CD4-positive, alpha-beta T cell treated with Interleukin-10 for 1 hour (primary cell): ENCODE measurements around the gene KCNA1.
"Not testable (repeated sequence)": the region's sequence is repeated elsewhere in the genome, so short reads cannot be mapped to it uniquely, and the experiment has no call there.

Experiments
- DNase-seq: peaks from one replicate; pipeline ENCODE4 v3.0.0-alpha.2; 2020

The KCNA1 gene

DNA sequence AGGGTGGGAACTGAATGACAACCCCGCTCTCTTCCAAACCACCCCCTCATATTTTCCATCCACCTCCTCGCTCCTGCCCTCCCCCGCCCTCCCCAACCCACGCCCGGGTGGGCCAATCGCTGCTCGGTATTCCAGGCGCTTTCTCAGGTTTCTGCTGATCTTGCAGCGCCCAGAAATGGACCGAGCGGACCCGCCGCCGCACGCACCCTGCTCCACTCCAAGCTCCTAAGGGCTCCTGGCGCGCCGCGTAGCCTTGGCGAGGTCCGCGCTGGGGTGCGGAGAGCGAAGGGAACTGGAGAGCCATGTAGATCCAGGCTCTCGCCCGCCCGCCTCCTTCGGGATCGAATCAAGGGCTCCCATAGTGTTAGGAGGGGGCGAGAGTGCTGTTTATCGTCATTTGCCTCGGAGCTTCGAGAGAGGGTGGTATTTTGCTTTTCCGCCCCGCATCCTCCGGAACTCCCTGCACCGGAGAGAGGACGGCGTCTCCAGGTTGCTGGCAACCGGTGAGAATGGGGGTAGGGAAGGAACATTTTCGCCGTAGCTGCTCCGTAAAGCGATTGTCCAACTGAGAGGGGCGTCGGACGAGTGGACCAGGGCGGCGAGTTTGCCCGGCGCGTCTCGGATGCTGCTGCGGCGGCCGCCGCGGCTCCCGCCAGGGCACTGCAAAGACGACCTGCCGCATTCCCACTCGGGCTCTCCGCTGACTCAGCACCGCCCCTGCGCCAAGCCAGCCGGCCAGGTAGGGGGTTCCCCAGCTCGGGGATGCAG, at the start of gene KCNA1:
Gene KCNA1, plus strand, starts transcription at position 172 of the 768 bp plus-strand sequence. CDS start 1,474 bp downstream, outside the sequence.
- DNase-seq, result no peak

DNA sequence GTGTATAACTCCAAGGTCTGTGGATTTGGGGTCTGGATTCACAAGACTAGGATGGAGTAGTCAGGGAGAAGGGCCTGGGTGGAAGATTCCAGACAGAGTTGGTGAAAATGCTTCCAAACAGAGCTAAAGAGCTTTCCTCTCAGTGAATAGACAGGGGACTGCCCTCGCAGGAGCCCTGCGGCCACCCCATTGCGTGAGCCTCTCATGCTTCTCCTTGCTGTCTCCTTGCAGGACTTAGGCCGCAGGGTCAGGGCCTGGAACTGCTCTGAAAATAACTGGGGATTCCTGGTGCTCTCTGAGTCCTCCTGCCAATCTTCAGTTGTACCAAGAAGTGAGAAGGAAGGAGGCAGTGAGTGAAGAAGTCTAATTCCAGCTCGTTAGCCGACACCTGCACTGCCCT, 49.0 kb upstream of the KCNA1 start:
- DNase-seq, result no peak

DNA sequence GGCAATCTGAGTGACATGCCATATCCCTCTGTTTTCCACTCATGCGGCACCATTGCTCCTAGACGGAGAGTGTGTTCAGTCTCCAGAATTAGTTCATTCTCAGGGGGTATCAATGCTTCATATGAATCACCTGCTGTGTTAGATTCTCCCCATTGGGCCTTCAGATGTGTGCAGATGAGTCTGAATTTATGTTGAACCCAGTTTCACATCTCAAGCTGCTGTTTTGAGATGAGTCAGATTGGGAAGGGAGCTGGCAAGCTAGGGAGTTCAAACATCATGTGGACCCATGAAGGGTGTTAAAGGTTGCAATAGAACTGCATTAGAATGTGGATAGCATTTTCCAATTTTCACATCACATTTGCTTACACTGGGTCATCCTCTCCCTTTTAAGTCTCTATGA, 46.9 kb upstream of the KCNA1 start:
- no peak for DNase-seq

DNA sequence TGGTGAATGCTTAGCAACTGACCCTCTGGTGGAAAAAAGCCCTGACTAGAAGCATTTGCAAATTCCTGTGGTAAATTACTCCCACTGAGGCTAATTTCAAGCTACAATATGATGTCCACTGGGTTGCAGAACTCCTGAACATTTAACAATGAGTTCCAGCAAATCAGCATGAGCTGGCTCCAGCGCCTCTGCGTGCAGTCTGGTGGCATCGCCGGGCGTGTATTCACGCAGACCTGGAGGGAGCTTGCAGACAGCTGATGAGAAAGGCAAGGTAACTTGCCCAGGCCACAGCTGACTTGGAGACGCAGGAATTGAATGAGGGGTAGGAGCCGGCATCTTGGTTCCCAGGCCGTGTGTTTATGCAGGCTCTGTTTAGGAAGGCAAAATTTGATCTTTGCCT, 45.1 kb upstream of the KCNA1 start:
- no peak for DNase-seq

GRCh38 chr12:4865246-4865645, 44.5 kb upstream of the KCNA1 start:
- DNase-seq, result no peak

DNA sequence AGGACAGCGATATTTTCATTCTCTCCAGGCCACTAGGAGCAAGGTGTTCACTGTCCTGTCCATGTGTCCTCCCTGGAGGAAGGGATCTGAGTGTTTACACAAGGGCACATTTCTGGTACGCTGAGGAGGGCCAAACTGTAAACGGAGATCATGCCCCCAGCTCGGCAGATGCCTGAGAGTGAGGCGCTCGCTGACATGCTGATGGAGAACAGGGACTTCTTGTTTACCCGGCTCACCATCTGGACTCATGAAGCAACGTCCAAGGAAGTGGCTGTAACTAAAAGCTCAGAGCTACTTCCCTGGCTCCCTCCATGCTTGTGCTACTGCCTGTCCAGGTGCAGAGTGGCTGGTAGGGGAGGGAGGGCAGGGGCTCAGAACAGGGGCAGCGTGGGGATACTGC, 43.4 kb upstream of the KCNA1 start:
- no peak for DNase-seq

- DNase-seq, result no peak
Measured at GRCh38 chr12:4867384-4867783, 42.3 kb upstream of the KCNA1 start.

DNA sequence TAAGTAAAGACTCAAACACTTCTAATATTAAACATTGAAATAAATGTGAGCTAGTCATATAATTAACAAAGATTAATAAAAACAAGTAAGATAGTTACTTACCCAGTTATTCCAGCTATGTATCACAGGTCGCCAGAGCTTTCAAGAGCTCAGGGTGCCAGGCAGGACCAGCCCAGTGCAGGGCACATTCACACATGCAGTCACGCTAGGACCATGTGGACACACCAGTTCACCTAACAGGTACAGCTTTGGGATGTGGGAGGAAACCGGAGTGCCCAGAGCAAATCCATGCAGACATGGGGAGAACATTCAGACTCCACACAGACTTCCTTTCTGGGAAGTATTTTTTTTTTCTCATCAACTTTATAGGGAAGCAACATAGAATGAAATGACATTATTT, 39.3 kb upstream of the KCNA1 start:
- no peak for DNase-seq

GRCh38 chr12:4871514-4871913, 38.2 kb upstream of the KCNA1 start:
- no peak for DNase-seq

DNA sequence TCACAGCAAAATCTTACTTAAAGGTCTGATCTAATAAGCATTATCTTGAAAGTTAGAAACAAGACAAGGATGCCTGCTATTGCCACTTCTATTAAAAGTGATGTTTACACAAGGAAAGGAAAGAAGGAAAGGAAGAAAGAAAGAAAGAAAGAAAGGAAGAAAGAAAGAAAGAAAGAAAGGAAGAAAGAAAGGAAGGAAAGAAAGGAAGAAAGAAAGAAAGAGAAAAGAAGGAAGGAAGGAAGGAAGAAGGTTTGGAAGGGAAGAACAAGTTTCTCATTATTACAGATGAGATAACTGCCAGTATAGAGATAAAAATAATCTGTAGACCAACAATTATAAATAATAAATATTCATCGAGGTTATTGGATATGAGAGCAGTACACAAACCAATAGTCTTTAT, 35.8 kb upstream of the KCNA1 start:
- no peak for DNase-seq

GRCh38 chr12:4874671-4875070, 35.0 kb upstream of the KCNA1 start:
- no peak for DNase-seq

DNA sequence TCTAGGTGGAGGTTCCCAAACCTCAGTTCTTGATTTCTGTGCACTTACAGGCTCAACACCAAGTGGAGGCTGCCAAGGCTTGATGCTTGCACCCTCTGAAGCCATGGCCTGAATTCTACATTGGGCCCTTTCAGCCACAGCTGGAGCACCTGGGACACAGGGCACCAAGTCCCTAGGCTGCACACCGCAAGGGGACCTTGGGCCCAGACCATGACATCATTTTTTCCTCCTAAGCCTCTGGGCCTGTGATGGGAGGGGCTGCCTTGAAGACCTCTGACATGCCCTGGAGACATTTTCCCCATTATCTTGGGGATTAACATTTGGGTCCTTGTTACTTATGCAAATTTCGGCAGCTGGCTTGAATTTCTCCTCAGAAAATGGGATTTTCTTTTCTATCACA, 30.2 kb upstream of the KCNA1 start:
- not testable (repeated sequence) for DNase-seq

DNA sequence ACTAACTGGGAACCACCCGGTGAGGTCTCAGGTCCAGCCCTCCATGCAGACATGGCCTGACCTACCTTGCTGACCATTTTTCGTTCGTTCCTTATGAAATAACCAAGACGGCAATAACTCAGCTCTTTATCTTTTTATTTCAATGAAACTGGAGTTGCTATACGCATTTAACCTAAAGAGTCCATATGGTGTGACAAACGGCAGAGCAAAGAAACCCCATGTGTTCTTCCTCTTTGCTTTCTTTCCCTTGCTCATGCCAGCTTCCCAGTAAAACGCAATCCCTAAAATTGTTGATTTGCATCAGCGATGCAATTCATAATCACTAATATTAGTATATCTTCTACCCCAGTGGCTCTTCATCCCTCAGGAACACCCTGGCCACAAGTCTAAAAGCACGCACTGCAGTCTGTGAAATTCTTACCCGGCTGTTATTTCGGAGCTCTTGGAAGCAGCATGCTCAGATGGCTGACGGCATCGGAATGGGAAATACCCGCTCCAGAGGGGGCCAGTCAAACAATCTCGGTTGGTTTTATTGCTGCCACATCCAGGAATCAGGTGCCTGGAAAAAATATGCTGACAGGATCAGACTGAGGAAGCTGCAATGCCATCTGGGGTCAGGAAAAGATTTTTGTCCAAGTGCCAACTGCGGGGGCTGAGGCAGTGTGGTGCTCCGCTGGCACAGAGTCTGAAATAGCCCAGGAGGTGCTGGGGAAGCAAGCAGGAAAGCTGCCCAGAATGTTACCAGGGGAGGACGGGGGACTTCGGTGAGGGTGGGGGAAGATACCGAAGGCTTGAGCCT, 28.2 kb upstream of the KCNA1 start:
- DNase-seq, result no peak

DNA sequence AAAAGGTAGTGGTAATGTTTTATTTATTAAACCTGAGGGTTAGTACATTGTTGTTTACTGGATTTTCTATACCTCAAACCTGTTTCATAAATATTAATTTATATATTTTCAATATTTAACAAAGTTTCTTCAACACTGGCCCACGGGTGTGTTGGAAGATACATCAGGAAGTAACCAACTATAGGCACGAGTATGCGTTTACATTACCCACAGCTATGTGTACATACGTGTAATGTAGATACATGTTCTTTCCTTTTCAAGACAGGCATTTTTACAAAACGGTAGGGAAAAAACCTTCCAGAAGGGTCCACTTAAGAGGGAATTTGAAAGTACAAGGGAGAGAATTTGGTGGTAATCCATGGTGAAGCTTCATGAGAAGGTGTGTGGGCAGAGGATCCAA, 17.8 kb upstream of the KCNA1 start:
- DNase-seq, result no peak

DNA sequence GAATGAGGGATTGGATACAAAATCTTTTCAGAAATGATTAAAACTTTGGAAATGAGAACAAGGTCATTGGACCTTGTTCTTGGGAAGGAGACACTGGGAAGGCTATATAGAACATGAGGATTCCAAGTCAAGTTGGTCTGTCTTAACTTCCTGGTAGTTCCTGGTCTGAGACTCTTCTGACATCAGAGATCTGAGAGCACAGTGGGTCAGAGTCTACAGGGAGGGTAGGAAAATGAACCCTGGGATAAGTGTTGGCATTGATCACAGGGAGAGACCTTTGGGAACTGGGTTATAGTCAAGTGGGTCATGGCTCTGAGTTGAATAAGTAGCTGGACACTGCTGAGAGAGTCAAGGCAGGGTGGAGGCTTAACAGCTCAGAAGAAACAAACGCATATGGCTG, 17.3 kb upstream of the KCNA1 start:
- no peak for DNase-seq

- DNase-seq, result no peak
Measured at GRCh38 chr12:4894019-4894418, 15.7 kb upstream of the KCNA1 start.

DNA sequence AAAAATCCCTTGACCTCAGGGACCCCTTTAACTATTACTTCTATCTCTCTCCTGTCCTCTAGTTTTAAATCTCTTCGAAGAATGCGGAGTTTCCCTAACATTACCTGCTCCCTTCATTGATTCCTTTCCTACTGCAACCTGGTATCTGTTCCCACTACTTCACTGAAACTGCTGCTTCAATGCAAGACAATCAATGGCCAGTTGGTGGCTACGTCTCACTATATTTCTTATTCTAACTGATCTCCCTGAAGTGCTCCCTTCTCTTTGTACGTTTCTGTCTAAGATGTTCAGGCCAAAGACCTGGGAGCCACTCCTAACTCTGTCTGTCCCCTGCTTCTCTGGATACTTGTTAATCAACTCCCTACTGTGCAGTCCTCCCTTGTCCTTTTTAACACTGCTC, 10.3 kb upstream of the KCNA1 start:
- no peak for DNase-seq

GRCh38 chr12:4900327-4900726, 9.4 kb upstream of the KCNA1 start:
- no peak for DNase-seq

DNA sequence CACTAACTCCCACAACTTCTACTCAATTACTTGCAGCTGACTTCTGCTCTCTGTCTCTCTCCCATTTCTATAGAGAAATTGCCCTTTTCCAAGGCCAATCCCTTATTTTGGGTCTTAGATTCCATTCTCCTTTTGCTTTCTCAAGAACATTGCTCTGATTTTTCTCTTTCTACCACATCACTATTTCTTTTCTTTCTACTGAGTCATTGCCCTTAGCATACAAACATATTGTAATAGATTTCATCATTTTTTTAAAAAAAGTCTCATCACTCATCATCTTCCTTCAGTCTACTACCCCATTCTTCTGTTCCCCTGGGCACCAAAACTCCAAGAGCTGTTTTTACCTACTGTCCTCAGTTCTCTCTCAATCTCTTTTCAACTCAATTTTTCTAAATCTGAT, 4.4 kb upstream of the KCNA1 start:
- DNase-seq, result no peak

GRCh38 chr12:4908684-4909409, 858 bp upstream of the KCNA1 start:
- DNase-seq, result no peak

GRCh38 chr12:4909410-4909733, 333 bp upstream of the KCNA1 start:
- DNase-seq, result no peak

GRCh38 chr12:4910502-4911315, 1.0 kb downstream of the KCNA1 start:
- peak; percentile 3 for DNase-seq
